HTERT RPE-1 (cell line): ENCODE data around the gene CHST13.
"Not testable (repeated sequence)": the region's sequence is repeated elsewhere in the genome, so short reads cannot be mapped to it uniquely, and the experiment has no call there.

Source experiments
- in situ Hi-C: fragments of 300-500 bp; cut with MboI; formaldehyde crosslinking; loops from 4 replicates; pipeline ENCODE4 v1.14.3; 2020; ENCODE audit warnings: low sequenced_read_pairs

Gene CHST13

DNA sequence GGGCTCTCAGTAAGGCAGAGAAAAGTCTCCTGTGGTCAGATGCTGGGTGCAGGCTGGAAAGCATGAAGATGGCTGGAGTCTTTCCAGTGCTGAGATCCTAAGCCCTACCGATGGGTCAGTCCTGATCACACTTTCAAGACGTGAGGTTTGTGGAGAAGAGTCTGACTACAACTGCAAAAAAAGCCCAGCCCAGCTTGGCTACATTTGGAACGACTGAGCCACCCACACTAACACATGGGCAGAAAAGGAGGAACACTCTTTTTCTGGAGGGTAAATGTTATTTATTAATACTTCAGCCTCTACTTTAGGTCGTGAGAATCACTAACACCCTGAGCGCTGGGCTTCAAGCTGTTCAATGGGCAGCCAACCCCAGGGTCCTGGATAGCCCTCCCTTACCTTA lies 56.8 kb downstream of the CHST13 start:
- in situ Hi-C loops = no loop called here

DNA sequence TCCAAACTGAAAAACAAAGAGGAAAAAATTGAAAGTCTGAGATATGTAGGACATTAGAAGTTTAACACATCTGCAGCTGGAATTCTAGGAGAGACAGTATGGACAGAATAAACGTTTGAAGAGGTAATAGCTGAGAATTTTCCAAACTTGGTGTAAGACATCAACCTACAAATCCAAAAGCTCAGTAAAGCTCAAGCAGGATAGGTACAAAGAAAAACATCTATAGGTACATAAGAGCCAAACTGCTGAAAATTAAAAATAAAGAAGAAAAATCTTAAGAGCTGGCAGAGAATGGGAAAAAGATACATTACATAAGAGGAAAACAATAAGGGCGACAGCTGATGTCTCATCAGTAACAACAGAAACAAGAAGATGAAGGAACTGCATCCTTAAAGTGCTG lies 57.6 kb downstream of the CHST13 start:
- in situ Hi-C loops = no loop called here

DNA sequence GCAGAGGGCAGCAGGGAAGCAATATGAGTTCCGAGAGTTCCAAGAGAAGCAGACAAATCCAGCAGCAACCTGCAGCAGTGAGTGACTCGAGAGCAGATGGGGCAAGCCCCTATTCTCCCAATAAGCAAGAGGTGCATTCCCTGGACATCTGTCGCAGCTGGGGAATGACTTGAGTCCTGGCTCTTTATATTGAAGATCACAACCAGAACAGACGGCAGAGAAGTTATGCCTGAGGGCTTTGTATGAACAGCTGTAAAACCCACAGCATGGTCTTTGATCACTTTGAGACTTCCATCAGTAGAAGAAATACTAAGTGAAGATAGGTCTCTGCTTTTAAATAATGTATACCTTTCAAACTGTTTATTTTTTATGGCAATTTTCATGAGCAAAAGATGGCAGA lies 58.4 kb downstream of the CHST13 start:
- in situ Hi-C loops = no loop called here

DNA sequence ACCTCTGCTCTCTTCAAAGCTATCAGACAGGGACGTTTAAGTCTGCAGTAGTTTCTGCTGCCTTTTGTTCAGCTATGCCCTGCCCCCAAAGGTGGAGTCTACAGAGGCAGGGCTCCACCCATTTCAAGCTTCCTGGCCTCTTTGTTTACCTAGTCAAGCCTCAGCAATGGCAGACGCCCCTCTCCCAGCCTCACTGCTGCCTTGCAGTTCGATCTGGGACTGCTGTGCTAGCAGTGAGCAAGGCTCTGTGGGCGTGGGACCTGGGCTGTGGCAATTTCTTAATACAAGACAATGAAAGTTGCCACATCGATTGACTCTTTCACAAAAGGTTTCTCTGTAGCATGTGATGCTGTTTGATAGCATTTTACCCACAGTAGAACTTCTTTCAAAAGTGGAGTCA lies 67.6 kb downstream of the CHST13 start:
- in situ Hi-C loops = not testable (repeated sequence)
